Sigmoid colon (tissue), 4 donors: ENCODE results near the gene UVRAG.
"Not testable (repeated sequence)": the region's sequence is repeated elsewhere in the genome, so short reads cannot be mapped to it uniquely, and the experiment has no call there.

ENCODE experiments used
- CTCF ChIP-seq, 4 experiments: fragments of 450-650 bp in 3 of 4; fragments of 200-600 bp in 1 of 4; IDR thresholded peaks; one replicate each; pipeline ENCODE4 v1.5.1; 2016 to 2019; ENCODE audit warnings: antibody characterized with exemption in 4 of 4, mild to moderate bottlenecking in 3 of 4, moderate library complexity in 2 of 4
- EP300 ChIP-seq, 4 donors: sonication (generic); formaldehyde crosslinking; IDR thresholded peaks; one replicate each; pipeline ENCODE4 v1.6.1; 2017; ENCODE audit warnings: antibody characterized with exemption in 4 of 4
- POLR2A ChIP-seq, 2 donors: fragments of 450-650 bp; IDR thresholded peaks; one replicate each; pipeline ENCODE4 v1.6.1; 2016; ENCODE audit warnings: antibody characterized with exemption in 2 of 2, mild to moderate bottlenecking in 2 of 2, moderate library complexity in 2 of 2
- POLR2AphosphoS5 ChIP-seq, 4 donors: sonication (generic); formaldehyde crosslinking; IDR thresholded peaks; one replicate each; pipeline ENCODE4 v1.6.1; 2017; ENCODE audit warnings: antibody characterized with exemption in 4 of 4

- not testable (repeated sequence) for TF ChIP-seq CTCF, POLR2AphosphoS5, EP300, POLR2A (IDR thresholded peaks at IDR 0.05)
These were observed 164.1 kb downstream of the UVRAG start for GRCh38 chr11:75979075-75979474.
